K562 treated with DMSO at 1 percent for 12 hours (cell line): ENCODE data around the gene SF1. TPM values are rescaled to one million over a fixed set of nuclear protein-coding genes. Genes with fewer than 3 reads are reported as not detected.

ENCODE experiments used
- total RNA-seq: library from RNA; unstranded; fragments of 300-600 nt; gene quantifications from 2 replicates; pipeline ENCODE4 v1.2.3, GENCODE V29; 2022; ENCODE audit not compliant: insufficient read depth

SF1 gene
- 54.3 and 129 TPM in 2 replicates for total RNA-seq

DNA sequence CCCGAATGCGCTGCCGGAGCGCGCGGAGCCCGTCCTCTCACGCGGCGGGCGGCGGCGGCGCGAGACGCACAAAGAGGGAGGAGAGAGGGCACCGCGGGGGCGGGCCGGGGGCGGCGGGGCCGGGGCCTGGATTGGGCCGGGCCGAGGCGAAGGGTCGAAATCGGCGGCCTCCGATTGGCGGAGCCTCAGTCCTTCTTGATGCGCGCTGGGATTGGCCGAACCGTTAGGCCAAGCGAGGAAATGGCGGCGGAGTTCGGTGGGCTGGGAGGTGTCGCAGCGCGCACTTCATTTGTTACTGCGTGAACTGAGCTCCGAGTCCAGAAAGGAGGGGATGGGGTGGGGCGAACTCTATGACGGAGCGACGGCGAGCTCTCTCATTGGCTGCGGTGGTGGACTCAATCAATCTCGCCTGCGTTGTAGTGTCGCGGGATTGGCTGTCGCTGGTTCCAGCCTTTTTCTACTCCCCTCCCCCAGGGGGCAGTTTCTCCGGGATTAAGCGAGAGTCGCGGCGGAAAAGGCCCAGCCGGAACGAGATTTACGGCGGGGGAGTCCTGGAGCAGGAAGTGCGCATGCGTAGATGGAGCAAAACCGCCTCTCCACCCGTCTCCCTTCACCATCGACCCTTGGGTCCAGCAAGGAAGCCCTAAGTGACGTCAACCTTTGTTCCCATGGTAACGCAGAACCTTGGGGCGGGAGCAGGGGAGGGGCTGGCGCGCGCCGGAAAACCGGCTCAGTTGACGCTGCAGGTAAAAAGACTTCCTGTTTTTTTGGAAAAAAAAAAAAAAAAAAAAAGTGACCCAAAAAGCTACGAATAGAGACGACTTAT lies at the start of gene SF1:
Gene SF1, minus strand, starts transcription at position 70 of the 826 bp plus-strand sequence. CDS start 150 bp downstream, outside the sequence.

DNA sequence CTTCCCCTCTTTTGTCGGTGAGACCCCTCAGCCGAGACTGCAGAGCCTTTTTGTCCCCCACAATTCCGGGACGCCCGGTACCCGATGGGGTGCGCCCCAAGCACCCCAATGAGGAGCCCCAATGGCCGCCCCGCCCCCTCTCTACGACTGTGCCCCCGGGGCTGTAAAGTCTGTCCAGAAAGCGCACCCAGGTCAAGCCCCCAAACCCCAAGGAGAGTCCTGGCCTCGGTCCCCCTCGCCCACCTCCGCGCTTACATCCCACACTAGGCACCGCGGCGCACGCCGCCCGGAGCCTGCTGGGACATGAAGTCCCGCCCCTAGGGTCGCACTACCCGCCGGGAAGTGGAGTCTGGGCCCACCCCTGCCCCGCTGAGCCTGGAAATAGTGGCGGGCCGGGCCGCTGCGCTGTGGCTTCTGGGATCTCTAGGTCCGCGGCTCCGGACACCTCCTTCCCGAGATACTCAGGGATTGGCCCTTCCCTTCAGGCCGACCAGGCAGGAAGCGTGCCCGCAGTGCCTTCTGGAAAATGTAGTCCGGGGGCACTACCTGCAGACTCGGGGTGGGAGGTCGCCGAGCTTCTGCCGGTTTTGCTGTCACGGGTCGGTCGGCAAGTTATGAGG lies 32.0 kb upstream of the SF1 start, which contains the start of gene MEN1:
Gene MEN1, minus strand, starts transcription at position 281 of the 620 bp plus-strand sequence. CDS start 442 bp downstream, outside the sequence.

DNA sequence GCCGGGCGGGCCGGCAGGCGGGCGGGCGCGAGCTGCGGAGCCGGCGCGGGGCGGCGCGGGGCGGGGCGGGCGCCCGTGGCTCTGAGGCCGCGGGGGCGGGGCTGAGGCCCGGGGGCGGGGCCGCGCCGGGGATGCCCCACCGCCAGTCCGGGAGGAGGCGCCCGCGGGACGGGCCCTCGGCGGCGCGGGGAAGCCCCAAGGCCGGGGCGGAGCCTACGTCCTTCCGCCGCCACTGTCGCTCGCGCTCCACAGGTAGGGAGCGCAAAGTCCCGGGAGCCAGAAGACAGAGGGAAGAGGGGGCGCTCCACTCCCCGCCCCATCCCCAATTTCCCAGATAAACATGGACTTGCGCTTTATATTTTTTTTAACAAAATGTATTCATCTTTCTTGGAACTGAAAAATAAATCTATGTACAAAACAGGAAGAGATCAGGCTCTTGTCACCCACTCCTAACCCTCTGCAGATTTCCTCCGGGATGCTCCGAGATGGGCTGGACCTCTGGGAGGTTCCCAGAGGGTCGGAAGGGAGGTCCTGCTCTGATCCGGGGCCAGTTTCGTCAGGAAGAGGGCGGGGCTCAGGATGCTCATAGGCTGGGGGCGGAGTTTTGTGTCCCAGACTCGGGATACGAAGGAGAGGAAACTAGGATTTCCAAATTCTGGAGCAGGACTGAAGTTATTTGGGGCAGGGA lies 25.0 kb upstream of the SF1 start, which contains the start of gene MAP4K2:
Gene MAP4K2, minus strand, starts transcription at position 57 of the 688 bp plus-strand sequence. CDS start 65 bp downstream, outside the sequence.

DNA sequence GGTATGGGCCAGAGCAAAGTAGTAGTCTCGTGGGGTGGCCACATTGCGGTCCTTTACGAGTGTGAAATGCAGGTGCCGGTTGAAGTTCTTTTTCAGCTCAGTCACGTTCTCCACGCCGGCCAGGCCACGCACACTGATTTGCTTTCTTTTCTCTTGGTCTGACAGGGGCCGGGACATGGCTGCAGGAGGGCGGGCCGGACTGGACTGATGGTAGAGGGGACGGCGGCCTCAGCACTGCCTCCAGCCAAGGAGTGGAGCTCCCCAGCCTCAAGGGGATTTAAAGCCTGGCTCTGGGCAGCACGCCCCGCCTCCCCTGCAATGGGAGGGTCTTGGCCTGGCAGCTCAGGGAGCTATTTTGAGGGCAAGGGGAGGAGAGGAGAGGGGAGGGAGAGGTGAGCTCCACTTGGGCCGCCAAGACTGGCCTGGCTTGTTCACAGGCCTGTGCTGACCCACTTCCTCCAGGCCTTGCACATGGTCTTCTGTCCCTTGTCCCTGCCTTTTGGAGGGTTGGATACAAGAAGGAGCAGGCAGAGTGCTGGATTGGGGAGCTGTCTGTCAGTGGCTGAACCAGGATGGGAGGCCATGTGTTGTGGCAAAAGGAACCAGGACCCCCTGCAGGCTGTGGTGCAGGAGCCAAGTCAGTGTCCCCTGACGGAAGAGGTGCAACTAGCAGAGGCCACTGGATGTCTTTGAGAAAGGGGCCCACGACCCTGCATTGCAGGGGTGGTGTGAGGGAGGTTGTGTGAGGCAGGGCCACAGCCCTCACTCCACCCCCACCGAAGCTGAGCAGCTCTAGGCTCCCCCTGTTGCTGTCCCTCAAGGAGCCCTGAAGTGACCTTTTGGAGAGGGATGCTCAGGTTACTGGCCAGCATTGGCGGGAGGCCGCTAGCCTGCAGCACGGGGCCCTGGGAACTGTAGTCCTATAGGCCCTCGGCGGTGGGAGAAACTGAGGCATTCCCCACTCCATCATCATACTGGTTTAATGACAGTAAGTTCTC lies 18.3 kb downstream of the SF1 start, which contains the start of gene PYGM:
Gene PYGM, minus strand, starts transcription at position 253 of the 998 bp plus-strand sequence. Its CDS starts 76 bp downstream, at position 177.

GRCh38 chr11:64743591-64744543 lies 34.5 kb downstream of the SF1 start, which contains the start of gene RASGRP2:
Gene RASGRP2 (minus strand): TSS chr11:64744142. CDS start chr11:64742866, 1,276 bp downstream.

DNA sequence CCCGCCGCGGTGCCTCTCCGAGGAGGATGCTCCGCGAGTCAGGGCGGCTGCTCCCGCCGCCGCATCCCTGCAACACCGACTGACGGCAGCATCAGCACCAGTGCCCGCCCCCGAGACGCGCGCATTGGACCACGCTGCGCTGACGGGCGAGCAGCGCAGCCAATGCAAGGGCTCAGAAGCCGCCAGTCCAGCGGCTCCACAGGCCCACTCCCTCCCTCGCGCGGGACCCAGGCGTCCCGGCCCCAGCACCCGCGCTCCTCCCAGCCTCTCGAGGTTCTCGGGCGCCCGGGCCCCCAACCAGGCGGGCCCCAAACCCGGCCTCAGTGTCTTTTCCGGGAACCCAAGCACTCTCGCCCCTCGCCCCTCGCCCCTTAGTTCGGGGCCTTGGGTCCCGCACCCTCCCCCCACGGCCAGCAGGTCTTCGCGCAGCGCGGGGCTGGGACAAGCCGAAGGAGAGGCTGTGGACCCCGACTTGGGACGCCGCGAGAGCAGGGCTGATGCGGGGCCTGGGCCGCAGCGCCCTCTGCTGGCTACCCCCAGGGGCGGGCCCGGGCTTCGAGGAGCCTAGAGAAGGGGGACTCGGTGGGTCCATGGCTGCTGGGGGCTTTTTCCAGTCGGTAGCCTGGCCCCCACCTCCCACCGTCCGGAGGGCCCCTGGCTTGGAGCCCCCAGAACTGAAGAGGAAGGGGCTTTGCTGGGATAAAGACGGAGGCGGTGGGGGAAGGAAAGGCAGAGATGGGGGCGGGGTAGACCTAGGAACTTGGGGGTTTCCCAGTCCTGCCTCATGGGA lies 55.0 kb downstream of the SF1 start, which contains the start of gene NRXN2:
Gene NRXN2, minus strand, starts transcription at position 81 of the 790 bp plus-strand sequence. CDS start 9,498 bp downstream, outside the sequence.

Other genes starting within 250 kb of the SF1 start
- gene SLC22A11, start 222.6 kb downstream of the SF1 start, total RNA-seq, result not detected in 2 replicates
- gene SLC22A12, start 187.3 kb downstream of the SF1 start, total RNA-seq, result not detected in 2 replicates
- 0.19 TPM in 1 of 2 replicates, not detected in the other for gene NRXN2, start 55.3 kb downstream of the SF1 start, total RNA-seq
- 6.1 and 11.2 TPM in 2 replicates for gene RASGRP2, start 34.4 kb downstream of the SF1 start, total RNA-seq
- gene PYGM, start 18.6 kb downstream of the SF1 start, total RNA-seq, result 2.9 TPM in 2 replicates
- 11.4 and 16.8 TPM in 2 replicates for gene MAP4K2, start 24.7 kb upstream of the SF1 start, total RNA-seq
- gene MEN1, start 32.0 kb upstream of the SF1 start, total RNA-seq, result 25.2 and 52.6 TPM in 2 replicates
- gene CDC42BPG, start 66.1 kb upstream of the SF1 start, total RNA-seq, result 9.7 and 10.2 TPM in 2 replicates
- gene EHD1, start 100.1 kb upstream of the SF1 start, total RNA-seq, result 40.6 and 54.9 TPM in 2 replicates
- 39.0 and 52.7 TPM in 2 replicates for gene ATG2A, start 138.7 kb upstream of the SF1 start, total RNA-seq
- gene PPP2R5B, start 146.1 kb upstream of the SF1 start, total RNA-seq, result 8.6 and 17.6 TPM in 2 replicates
- gene GPHA2, start 157.4 kb upstream of the SF1 start, total RNA-seq, result not detected in 2 replicates
- not detected in 2 replicates for gene MAJIN, start 193.6 kb upstream of the SF1 start, total RNA-seq
- gene BATF2, start 218.4 kb upstream of the SF1 start, total RNA-seq, result 5.1 and 7.1 TPM in 2 replicates
- 96.4 and 125 TPM in 2 replicates for gene ARL2, start 235.6 kb upstream of the SF1 start, total RNA-seq
- 35.5 and 47.3 TPM in 2 replicates for gene SNX15, start 248.9 kb upstream of the SF1 start, total RNA-seq